GM18867 (cell line): ENCODE data around the gene NT5C.

Experiments used
- ATAC-seq: cut with Tn5 transposase; IDR thresholded peaks from one replicate; pipeline ENCODE4 v1.9.1; 2021; ENCODE audit warnings: mild to moderate bottlenecking, moderate library complexity; ENCODE audit not compliant: unreplicated experiment

Gene NT5C

DNA sequence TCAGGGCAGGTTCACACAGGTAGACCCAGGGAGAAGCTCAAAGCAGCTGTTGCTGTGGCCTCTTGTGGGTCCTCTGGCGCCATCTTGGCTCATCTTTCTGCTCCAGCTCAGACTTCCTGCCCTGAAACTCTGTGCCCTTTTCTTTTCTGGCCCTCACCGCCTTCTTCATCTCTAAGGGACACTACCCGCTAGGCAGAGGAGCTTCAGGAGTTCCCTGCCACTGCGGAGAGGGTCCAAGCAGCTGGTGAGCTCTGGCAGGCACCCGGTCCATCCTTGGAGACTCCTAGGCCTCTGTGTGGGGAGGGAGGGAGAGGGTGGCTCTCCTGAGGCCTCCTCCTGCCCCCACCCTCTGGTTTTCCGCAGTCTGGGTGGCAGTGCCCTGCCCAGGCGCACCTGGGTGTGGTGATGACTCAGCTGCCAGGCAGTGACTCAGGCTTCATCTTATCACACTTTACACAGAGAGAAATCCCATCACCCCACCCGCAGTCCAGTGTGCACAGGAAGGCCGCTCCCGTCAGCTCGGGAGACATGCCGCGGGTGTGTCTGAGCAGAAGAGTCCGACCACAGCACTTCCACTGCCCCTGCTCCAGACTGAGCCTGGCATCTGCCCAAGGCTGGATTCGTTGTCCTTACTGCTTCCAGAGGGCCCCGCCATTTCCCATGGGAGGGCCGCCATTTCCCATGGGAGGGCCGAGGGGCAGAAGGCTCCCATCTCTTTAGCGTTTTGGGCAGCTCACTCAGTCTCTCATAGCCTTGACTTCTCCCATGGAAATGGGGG, 7.3 kb downstream of the NT5C start:
- ATAC-seq: no peak

DNA sequence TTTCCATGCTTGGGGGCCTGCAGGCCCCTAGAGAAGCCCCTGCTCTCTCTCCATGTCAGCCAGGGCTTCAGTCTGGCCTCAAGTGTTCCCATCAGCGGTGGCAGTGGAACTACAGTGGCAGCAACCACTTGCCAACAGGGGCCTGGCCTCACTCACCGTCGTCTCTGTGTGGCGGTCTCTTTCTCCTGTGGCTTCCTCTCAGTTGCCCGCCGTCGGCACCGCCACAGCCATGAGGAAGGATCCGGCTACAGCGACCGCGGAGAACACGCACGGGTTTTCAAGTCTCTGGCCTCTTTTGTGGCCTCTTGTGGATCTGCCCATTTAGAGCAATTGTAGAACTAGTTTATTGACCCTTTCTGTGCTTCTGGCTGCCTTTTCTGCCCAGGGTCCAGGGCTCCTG, 13.2 kb downstream of the NT5C start:
- no peak for ATAC-seq

DNA sequence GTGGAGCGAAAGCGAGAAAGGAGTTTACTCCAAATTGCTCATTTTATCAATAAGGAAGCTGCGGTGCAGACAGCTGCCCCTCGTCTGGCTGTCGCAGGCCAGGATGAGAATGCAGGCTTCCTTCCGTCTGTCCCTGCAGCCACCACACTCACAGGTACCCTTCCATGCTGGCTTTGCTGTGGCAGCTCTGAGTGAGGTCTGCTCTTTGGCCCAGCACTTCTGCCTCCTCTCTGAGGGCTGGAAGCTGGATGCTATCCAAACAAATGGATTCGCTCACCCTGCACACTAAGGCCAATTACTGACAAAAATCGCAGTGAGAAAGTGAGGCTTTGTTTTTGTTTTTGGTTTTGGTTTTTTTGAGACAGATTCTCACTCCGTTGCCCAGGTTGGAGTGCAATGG, 14.8 kb downstream of the NT5C start:
- ATAC-seq: no peak

DNA sequence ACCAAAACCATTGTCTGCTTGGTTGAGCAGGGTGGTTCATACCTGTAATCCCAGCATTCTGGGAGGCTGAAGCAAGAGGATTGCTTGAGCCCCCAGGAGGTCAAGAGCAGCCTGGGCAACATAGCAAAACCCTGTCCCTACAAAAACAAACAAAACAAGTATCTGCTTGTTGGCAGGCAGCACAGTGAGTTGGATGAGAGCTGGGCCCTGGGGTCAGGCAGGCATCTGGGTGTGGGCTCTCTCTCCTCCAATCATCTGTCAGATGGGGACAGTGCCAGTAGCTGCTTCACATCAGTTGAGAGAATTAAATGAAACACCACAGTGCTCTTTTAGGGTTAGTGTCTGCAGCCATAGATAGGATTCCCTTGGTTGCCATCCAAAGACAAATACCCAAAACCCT, 16.0 kb downstream of the NT5C start:
- no peak for ATAC-seq

DNA sequence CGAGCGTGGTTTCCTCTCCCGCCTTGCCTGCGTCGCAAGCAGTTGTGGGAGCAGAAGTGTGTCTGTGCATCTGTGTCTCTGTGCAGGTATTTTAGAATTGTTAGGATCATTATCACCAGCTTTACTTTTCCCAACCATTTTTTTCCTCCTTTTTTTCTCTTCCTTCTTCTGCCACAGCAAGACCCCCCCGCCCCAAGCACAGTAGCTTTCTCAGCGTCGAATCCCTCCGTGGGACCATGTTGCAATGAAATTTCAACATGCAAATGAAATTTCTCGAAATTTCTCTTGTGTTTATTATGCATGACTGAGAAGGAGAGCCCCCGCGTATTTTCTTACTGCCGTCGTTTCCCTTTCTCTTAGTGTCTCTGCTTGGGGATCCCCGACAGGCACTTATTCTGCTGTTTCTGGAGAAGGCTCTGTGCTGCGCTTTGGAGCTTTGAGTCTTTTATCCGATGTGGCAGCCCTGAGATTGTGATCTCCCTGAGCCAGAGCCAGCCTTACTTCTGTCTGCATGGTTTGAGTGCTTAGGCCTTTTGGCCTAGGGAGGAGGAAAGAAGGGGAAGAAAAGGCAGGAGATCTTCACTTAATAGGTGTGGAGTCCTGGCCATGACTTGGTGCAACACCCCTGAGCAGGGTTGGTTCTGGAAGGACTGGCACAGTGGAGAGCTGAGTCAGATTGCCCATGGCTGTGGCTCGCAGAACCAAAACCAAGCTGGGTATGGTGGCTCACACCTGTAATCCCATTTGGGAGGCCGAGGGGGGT, 16.8 kb downstream of the NT5C start:
- ATAC-seq: no peak

DNA sequence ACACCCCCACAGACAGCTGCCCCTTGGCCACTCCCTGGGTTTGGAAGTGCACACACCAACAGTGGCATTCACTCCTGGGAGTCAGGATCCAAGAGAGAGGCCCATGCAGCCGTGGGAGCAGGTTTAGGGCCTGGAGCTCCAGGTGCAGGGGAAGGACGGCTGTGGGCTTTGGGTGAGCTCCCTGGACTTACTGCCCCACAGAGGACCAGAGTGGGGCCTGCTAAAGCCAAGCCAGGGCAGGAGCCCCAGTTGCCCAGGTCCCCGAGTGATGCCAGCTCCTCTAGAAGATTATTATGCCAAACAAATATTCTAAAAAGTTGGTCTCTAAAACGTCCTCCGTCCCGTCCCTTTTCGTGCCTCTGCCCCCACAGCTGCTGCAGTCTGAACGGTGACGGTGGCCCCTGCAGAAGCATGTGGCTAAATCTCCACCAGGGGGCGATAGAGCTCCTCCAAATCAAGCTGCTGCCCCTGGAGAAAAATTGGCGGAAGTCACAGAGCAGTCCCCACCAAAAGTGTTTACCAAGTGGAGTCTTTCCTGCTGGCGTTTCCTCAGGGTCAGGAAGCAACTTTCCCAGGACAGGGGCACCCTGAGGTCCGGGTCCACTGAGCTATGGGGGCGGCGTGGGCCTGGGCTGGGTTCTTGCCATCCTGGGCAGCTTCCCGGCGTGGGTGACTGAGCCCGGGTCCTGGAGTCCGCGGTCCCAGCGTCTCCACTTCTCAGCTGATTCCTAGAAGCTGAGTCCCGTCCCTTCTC, 17.6 kb downstream of the NT5C start:
- peak; percentile 41 for ATAC-seq

DNA sequence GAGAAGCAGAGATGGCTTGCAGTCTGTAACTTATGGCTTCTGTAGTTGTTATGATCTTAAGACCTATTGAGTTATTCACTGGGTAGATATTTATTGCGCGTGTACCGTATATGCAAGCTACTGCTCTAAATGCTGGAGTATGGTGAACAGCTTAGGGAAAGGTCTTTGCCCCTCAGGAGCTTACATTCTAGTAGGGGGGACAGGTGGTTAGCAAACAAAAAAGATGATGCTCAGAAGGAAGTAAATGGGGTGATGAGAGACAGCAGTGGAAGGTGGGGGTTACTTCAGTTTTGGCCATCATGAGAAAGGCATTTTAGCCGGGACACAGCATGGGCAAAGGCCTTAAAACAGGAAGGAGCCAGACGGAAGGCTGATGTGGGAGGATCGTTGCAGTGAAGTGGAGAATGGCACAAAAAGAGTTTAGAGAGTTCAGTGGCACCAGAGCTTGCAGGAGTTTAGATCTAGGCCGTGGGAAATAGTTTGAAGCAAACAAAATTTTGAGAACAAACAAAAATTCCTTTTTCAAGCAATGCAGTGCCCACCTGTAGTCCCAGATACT, 19.7 kb downstream of the NT5C start:
- ATAC-seq: no peak

DNA sequence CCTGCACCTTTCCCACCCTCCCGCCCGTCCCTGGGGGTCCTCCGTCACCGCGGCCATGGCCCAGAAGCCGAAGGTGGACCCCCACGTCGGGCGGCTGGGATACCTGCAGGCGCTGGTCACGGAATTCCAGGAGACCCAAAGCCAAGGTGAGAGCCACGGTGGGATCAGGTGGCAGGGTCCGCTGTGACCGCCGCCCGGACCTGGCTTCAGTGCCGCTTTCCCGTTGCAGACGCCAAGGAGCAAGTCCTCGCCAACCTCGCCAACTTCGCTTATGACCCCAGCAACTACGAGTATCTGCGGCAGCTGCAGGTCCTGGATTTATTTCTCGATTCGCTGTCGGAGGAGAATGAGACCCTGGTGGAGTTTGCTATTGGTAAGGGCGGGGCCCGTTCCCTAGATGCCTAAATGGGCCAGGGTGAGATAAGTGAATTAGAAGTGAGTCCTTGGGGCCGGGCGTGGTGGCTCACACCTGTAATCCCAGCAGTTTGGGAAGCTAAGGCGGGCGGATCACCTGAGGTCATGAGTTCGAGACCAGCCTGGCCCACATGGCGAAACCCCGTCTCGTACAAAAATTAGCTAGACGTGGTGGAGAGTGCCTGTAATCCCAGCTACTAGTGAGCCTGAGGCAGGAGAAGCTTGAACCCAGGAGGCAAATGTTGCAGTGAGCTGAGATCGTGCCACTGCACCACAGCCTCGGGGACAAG, 21.2 kb downstream of the NT5C start:
- no peak for ATAC-seq

DNA sequence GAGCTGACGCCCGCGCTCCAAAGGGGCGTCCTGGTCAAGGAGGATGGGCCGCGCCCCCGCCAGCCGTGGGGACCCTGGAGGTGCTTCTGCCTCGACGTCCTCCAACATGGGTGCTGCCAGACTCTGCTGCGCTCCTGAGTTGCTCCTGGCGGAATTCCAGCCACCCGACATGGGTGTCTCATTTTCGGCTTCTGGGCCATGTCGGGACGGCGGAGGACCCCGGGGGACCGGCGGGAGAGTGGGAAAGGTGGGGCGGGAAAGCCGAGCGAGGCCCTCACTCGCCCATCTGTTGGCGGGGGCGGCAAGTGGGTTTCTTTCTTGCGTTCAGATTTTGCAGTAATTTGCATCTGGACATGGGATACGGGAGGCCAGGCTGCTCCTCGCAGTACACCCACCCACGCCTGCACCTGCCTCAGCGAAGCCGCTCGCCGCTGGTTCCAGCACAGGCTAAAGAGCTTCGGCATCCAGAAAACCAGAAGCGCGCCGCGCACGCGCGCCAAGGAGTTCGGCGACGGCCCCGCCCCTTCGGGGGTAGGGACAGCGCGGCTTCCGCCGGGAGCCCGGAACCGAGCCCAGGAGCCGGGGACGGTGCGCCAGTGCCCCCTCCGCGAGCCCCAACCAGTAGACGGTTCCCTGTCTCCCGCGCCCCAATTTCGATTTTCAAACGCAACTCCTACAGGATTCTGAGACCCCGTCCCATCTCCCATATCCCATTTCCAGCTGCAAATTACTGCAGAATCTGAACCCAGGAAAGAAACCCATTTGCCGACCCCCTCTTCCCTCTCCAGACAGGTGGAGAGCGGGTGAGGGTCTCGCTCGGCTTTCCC, 21.9 kb downstream of the NT5C start, which contains the start of gene ARMC7:
ARMC7 (plus strand) TSS at position 563 of the 827 bp plus-strand sequence. CDS start 320 bp downstream, outside the sequence.
- peak; percentile 55 for ATAC-seq

DNA sequence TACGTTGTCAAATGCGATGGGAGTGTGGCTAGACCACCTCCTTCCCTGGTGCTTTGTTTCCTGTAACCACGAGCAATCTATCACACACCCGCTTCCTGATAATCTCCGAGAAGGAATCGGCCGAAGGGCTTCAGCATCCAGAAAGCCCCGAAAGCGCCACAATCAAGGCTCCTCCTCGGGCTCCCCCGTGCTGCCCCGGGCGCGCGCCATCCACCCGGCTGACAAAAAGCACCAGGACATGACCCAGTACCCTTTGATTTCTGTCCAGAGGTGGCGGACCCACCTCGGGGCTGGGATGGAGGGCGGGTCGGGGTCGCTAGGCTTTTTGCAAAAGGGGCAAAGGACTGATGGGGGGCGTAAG, 22.5 kb downstream of the NT5C start:
- ATAC-seq: no peak

DNA sequence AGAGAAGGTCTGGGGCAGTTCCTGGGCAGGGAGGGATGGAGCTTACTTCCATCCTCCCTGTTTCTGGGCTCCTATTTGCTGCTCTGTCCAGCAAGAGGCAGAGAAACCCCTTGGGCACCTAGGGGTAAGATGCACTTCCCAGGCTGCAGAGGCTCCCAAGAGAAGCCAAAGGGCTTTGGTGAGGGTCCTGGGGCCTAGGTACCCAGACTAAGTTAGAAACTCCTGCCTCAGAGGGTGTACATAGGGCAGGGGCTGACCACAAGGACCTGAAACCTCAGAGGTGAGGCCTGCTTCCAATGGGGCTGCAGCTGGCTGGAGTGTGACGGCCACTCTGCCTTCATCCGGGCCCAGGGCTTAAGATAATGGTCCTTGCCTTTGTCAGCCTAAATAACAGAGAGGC, 23.3 kb downstream of the NT5C start:
- ATAC-seq: no peak

DNA sequence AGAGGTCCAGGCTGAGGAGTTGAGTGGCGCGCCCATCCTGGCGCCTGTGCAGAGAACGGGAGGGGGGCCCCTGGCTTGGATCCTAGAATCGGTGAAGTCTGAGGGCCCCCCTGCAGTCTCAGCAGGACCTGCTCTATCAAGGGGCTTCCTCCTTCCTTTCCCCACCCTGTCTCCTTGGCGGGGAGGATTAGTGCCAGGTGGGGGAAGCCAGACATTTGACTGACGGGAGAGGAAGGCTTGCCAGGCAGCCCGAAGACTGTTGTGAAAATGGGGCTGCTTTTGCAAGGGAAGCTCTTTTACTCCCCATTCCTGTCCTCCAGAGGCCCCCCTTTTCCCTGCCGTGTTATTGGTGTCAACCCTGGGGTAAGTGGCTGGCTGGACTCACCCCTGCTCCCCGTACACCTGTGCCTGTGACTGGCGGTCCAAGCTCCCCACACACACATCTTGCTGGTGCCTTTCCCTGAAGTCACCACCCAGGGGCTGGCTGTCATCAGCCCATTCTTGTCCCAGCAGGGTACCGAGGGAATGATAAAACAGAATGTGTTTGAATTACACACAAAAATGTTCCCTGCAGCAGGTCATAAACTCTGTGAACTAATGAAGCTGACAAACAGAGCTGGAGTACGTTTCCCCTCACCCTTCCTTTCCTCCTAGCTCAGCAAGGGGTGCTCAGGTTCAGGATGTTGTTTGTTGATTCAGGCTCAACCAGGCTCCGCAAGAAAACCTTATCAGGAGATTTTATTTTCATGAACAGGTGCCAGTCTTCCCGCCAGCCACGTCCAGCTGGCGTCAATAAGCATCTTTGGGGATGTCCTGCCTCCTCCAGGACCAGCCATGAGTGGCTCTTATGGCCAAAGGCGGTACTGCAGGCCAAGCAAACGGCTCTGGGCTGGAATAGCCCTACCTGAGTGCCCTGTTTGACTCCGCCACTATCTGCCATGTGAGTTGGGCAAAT, 26.1 kb downstream of the NT5C start:
- ATAC-seq: no peak

DNA sequence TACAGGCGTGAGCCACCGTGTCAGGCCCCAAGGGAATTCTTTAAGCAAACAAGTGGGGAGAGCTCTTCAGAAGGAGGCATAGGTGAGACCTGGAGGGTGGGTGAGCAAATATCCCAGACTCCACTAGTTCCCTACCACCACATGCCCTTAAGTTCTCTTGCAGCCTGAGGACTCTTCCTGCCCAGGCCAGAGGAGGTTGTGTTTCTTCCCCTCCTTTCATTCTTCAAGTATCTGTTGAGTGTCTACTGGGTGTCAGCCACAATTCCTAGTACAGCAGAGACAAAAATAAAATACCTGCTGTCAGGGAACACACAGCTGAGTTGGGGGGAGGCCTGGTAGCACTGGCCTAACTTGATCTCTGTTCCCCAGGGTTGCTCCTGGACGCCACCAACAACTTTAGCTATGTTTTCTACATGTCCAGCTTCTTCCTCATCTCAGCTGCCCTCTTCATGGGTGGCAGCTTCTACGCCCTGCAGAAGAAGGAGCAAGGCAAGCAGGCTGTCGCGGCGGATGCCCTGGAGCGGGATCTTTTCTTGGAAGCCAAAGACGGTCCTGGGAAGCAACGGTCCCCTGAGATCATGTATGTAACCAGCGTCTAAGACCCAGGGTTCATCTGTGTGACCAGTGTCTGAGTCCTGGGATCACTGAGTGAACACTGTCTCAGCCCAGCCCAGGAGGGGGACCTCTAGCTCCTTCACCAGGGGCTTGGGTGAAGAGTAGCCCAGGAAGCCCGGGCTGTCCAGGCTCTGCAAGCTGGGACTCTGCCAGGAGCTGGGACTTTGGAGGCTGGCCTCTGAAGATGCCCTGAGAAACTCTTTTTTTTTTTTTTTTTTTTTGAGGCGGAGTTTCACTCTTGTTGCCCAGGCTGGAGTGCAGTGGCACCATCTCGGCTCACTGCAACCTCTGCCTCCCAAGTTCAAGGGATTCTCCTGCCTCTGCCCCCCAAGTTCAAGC, 27.7 kb downstream of the NT5C start:
- no peak for ATAC-seq

DNA sequence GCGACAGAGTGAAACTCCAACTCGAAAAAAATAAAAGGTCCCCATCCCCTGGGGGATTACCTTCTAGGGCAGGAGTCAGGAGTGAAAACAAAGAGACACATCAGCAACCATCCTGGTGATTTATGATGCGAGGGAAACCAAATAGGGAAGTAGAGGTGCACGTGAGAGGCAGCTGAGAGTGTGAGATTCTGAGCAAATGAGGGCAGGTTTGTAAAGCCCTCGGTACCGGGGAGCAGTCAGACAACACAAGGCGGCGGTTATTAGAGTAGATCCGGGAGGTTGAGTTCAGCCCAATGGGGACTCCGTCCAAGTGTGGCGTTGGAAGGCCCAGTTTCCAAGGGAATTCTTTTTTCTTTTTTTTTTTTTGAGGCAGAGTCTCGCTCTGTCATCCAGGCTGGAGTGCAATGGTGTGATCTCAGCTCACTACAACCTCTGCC, 29.1 kb downstream of the NT5C start:
- no peak for ATAC-seq

DNA sequence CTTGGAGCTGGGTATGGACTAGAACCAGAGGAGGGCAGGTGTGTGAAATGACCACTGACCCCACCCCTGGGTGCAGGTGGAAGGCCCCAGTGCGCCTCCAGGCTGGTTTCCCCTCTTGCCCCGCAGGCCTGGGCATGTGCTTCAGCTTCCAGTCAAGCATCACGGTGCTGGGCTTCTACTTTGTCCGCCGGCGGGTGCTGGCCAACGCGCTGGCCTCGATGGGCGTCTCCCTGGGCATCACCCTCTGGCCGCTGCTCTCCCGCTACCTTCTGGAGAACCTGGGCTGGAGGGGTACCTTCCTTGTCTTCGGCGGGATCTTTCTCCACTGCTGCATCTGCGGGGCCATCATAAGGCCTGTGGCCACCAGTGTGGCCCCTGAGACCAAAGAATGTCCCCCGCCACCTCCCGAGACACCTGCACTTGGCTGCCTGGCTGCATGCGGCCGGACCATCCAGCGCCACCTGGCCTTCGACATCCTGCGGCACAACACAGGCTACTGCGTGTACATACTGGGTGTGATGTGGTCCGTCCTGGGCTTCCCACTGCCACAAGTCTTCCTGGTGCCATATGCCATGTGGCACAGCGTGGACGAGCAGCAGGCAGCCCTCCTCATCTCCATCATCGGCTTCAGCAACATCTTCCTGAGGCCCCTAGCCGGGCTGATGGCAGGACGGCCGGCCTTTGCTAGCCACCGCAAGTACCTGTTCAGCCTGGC, 31.5 kb downstream of the NT5C start:
- no peak for ATAC-seq

DNA sequence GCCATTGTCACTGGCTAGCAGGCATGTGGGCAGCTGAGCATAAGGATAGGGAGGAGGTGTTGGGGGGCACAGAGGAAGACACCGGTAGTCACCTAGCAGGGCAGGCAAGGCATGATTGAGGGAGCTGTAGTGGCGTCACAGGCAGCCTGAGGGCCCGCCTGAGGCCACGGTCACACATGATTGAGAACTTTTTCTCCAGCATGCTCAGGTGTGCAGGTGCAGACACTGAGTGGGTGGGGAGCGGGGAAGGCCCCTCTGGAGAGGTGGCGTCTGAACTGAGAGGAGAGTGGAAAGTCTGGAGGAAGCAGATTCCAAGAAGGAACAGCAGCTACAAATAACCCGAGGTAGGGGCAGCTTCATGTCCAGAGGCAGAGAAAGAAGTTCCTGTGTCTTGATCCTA, 32.7 kb downstream of the NT5C start:
- ATAC-seq: no peak

DNA sequence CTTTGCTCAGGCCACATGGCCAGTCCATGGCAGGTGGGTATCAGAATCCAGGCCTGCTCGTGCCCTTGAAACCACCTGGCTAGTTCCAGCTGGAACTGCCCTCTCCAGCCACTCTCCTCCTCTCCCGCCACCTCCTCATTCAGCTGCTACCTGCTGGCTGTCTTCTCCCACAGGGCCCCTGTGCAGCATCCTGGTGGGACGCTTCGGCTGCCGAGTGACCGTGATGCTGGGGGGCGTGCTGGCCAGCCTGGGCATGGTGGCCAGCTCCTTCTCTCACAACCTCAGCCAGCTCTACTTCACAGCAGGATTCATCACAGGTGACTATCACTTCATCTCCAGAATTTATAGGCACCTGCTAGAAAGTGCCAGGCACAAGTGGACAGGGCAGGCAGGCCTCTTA, 33.7 kb downstream of the NT5C start:
- no peak for ATAC-seq
